GM18511 (cell line): ENCODE results near the gene FOXD1.
"Not testable (repeated sequence)": the region's sequence is repeated elsewhere in the genome, so short reads cannot be mapped to it uniquely, and the experiment has no call there.

Experiments used
- ATAC-seq: cut with Tn5 transposase; IDR thresholded peaks from one replicate; pipeline ENCODE4 v1.9.1; 2021; ENCODE audit warnings: mild to moderate bottlenecking, moderate library complexity; ENCODE audit not compliant: unreplicated experiment

The FOXD1 gene

GRCh38 chr5:73464016-73464745 is 15.6 kb upstream of the FOXD1 start:
- no peak for ATAC-seq

- no peak for ATAC-seq
Observed at GRCh38 chr5:73460133-73460532, 11.6 kb upstream of the FOXD1 start.

- ATAC-seq = no peak
Observed at GRCh38 chr5:73459366-73459765, 10.8 kb upstream of the FOXD1 start.

GRCh38 chr5:73456462-73456861 is 7.9 kb upstream of the FOXD1 start:
- ATAC-seq = not testable (repeated sequence)

- ATAC-seq = peak; percentile 65
Observed at GRCh38 chr5:73454379-73455036, 5.9 kb upstream of the FOXD1 start.

- ATAC-seq = no peak
Observed at GRCh38 chr5:73452215-73452614, 3.6 kb upstream of the FOXD1 start.

- no peak for ATAC-seq
Observed at GRCh38 chr5:73451224-73452130, 2.9 kb upstream of the FOXD1 start.

GRCh38 chr5:73450672-73451223 is 2.2 kb upstream of the FOXD1 start:
- ATAC-seq = no peak

GRCh38 chr5:73450137-73450536 is 1.6 kb upstream of the FOXD1 start:
- ATAC-seq = no peak

GRCh38 chr5:73447530-73448462 is 781 bp downstream of the FOXD1 start:
- no peak for ATAC-seq

- no peak for ATAC-seq
Observed at GRCh38 chr5:73446631-73447529, 1.7 kb downstream of the FOXD1 start.

GRCh38 chr5:73445665-73446630 is 2.6 kb downstream of the FOXD1 start:
- no peak for ATAC-seq

- ATAC-seq = no peak
Observed at GRCh38 chr5:73444499-73445438, 3.8 kb downstream of the FOXD1 start.

GRCh38 chr5:73443829-73444498 is 4.6 kb downstream of the FOXD1 start:
- no peak for ATAC-seq

GRCh38 chr5:73442996-73443627 is 5.5 kb downstream of the FOXD1 start:
- ATAC-seq = no peak
